H1 (cell line): ENCODE measurements around the gene GTSE1. TPM values are rescaled to one million over a fixed set of nuclear protein-coding genes. Genes with fewer than 3 reads are reported as not detected.

Experiments used
- CHD7 ChIP-seq: fragments of 300-600 bp; sonication (generic); IDR thresholded peaks from 2 replicates; pipeline ENCODE4 v1.7.1; 2012; ENCODE audit warnings: low read length, moderate library complexity, mild to moderate bottlenecking, inconsistent platforms; ENCODE audit not compliant: insufficient replicate concordance
- E2F6 ChIP-seq: IDR thresholded peaks from 2 replicates; pipeline ENCODE4 v1.6.1; 2012; ENCODE audit warnings: inconsistent platforms
- HDAC6 ChIP-seq: IDR thresholded peaks from one replicate; pipeline ENCODE4 v1.7.1; 2012; ENCODE audit warnings: low read depth, mild to moderate bottlenecking, inconsistent platforms, low read length, moderate library complexity
- JUN ChIP-seq: IDR thresholded peaks from 2 replicates; pipeline ENCODE4 v1.6.1; 2011; ENCODE audit warnings: low read depth, mild to moderate bottlenecking, improper control_type of control experiment, low read length
- NANOG ChIP-seq: IDR thresholded peaks from 2 replicates; pipeline ENCODE4 v1.6.1; 2011; ENCODE audit warnings: low read length, low read depth, mild to moderate bottlenecking, inconsistent platforms; ENCODE audit not compliant: insufficient read depth, poor library complexity, severe bottlenecking
- RNF2 ChIP-seq: fragments of 200-900, 300-1000 bp; sonication (generic); IDR thresholded peaks from 2 replicates; pipeline ENCODE4 v1.7.1; 2016; ENCODE audit warnings: borderline replicate concordance, low read depth, mild to moderate bottlenecking, antibody characterized with exemption, low read length; ENCODE audit not compliant: poor library complexity, severe bottlenecking; ENCODE audit errors: missing control alignments
- SAP30 ChIP-seq: fragments of 300-600 bp; sonication (generic); IDR thresholded peaks from 2 replicates; pipeline ENCODE4 v1.7.1; 2012; ENCODE audit warnings: low read length, moderate library complexity, mild to moderate bottlenecking, inconsistent platforms; ENCODE audit not compliant: insufficient read depth, insufficient replicate concordance
- polyA plus RNA-seq, 7 experiments: library from polyadenylated mRNA; depleted of rRNA in 3 of 7; stranded (reverse) in 5 of 7; unstranded in 2 of 7; fragments of >200 nt in 5 of 7; fragments of 200-250 nt in 2 of 7; gene quantifications; 1 replicate in 5 of 7; 2 replicates in 1 of 7; 4 replicates in 1 of 7; pipeline versions ENCODE4 v1.2.1 to v1.2.3, GENCODE V29; 2011 to 2013; ENCODE audit warnings: missing spikeins in 2 of 7, mixed read lengths in 2 of 7
- total RNA-seq: library from RNA; stranded (reverse); fragmentation: NEBNext Ultra II Directional; extraction: Animal tissue kit (Norgen Biotek cat#: 25700); gene quantifications from 2 replicates; pipeline ENCODE4 v1.2.1, GENCODE V29; 2021
- TF ChIP-seq, protein P1 (sequence below): IDR thresholded peaks from 2 replicates; pipeline ENCODE4 v1.6.1; 2012; ENCODE audit warnings: low read length, inconsistent platforms

Gene GTSE1
- total and polyA plus RNA-seq, 2 of the 8 experiments (the other 6 are each of a cell fraction or from before 2014, with no cell fraction given) = 17.5 to 38.6 TPM

GRCh38 chr22:46318576-46318975, 21.9 kb downstream of the GTSE1 start (continued):
- no peak for TF ChIP-seq RNF2
- no peak for TF ChIP-seq JUN
- TF ChIP-seq, protein P1, sequence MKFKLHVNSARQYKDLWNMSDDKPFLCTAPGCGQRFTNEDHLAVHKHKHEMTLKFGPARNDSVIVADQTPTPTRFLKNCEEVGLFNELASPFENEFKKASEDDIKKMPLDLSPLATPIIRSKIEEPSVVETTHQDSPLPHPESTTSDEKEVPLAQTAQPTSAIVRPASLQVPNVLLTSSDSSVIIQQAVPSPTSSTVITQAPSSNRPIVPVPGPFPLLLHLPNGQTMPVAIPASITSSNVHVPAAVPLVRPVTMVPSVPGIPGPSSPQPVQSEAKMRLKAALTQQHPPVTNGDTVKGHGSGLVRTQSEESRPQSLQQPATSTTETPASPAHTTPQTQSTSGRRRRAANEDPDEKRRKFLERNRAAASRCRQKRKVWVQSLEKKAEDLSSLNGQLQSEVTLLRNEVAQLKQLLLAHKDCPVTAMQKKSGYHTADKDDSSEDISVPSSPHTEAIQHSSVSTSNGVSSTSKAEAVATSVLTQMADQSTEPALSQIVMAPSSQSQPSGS = no peak
- no peak for TF ChIP-seq HDAC6
- no peak for TF ChIP-seq CHD7
- no peak for TF ChIP-seq E2F6
- no peak for TF ChIP-seq SAP30
- no peak for TF ChIP-seq NANOG
